Prostate gland (tissue), 2 donors: ENCODE measurements around the gene RDH16.

Experiments
- POLR2A ChIP-seq: fragments of 450-650 bp; IDR thresholded peaks from one replicate; pipeline ENCODE4 v1.6.1; 2016; ENCODE audit warnings: antibody characterized with exemption, mild to moderate bottlenecking
- POLR2AphosphoS5 ChIP-seq: sonication (generic); formaldehyde crosslinking; IDR thresholded peaks from one replicate; pipeline ENCODE4 v1.6.1; 2017; ENCODE audit warnings: antibody characterized with exemption
- TF ChIP-seq, protein P1 (sequence below), 4 experiments: fragments of 200-600 bp in 2 of 4; fragments of 450-650 bp in 2 of 4; sonication (generic) in 2 of 4; IDR thresholded peaks; 1 replicate in 3 of 4; 2 replicates in 1 of 4; pipeline ENCODE4 v1.5.1; 2016 to 2019; ENCODE audit warnings: antibody characterized with exemption in 4 of 4, mild to moderate bottlenecking in 2 of 4, moderate library complexity in 2 of 4

DNA sequence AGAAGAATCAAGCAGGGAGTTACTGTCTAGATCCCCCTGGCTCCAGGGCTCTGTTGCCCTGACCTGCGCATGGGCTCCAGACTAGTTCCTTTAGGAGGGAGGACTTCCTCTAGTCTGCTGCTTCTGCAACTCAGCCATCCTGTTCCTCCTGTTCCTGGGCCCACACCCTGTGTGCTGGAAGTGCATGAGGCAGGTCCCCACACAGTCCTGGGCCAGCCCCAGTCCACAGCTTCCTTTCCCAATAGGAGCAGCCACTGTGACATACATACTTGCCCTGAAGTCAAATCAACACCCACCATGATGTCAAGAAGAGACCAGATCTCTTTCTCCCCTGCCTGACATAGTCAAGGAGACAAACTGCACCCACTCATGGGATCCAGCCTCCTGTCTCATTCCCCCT, 24.5 kb downstream of the RDH16 start:
- TF ChIP-seq, protein P1, sequence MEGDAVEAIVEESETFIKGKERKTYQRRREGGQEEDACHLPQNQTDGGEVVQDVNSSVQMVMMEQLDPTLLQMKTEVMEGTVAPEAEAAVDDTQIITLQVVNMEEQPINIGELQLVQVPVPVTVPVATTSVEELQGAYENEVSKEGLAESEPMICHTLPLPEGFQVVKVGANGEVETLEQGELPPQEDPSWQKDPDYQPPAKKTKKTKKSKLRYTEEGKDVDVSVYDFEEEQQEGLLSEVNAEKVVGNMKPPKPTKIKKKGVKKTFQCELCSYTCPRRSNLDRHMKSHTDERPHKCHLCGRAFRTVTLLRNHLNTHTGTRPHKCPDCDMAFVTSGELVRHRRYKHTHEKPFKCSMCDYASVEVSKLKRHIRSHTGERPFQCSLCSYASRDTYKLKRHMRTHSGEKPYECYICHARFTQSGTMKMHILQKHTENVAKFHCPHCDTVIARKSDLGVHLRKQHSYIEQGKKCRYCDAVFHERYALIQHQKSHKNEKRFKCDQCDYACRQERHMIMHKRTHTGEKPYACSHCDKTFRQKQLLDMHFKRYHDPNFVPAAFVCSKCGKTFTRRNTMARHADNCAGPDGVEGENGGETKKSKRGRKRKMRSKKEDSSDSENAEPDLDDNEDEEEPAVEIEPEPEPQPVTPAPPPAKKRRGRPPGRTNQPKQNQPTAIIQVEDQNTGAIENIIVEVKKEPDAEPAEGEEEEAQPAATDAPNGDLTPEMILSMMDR (IDR thresholded peaks at IDR 0.05) = no peak
- TF ChIP-seq POLR2AphosphoS5 (no peak), POLR2A (no peak)
